IMR-90 (cell line): ENCODE data around the gene PIPOX. TPM values are rescaled to one million over a fixed set of nuclear protein-coding genes. Genes with fewer than 3 reads are reported as not detected.

Experiments
- ATAC-seq: fragments of 200-7000 bp; cut with Tn5 transposase; 2 replicates; pipeline ENCODE4 v1.9.1; 2020; ENCODE audit warnings: low read depth, mild to moderate bottlenecking, moderate library complexity
- BruUV-seq: library from RNA; stranded (reverse); fragments of 400-500 nt; replicated peaks from 2 replicates; lab custom pipeline; 2021; lab: Mats Ljungman, UMichigan
- CTCF ChIA-PET: fragments of 300-600 bp; formaldehyde crosslinking; extraction: SDS; loops from one replicate; lab custom pipeline; 2021; ENCODE audit warnings: antibody characterized with exemption; lab: Yijun Ruan, JAX
- POLR2A ChIA-PET: fragments of 300-600 bp; sonication (Branson Sonifier 250); formaldehyde crosslinking; loops from one replicate; lab custom pipeline; 2022; ENCODE audit warnings: antibody characterized with exemption; ENCODE audit not compliant: unreplicated experiment; lab: Charles Lee
- DNase-seq: peaks from one replicate; pipeline ENCODE4 v3.0.0; 2013
- H2AFZ ChIP-seq: replicated peaks from 2 replicates; pipeline ENCODE3; 2013; ENCODE audit warnings: low read length, mild to moderate bottlenecking; ENCODE audit not compliant: poor library complexity
- H2AK5ac ChIP-seq: 2 replicates; pipeline ENCODE4 v1.6.1; 2013; ENCODE audit warnings: low read depth, low read length, inconsistent platforms
- H2AK9ac ChIP-seq: replicated peaks from 2 replicates; pipeline ENCODE3; 2013; ENCODE audit warnings: mild to moderate bottlenecking, low read depth, low read length, moderate library complexity; ENCODE audit not compliant: poor library complexity
- H2BK120ac ChIP-seq: 2 replicates; pipeline ENCODE4 v1.6.1; 2013; ENCODE audit warnings: low read depth, low read length, inconsistent platforms
- H2BK15ac ChIP-seq: 3 replicates; pipeline ENCODE4 v1.6.1; 2013; ENCODE audit warnings: low read depth, low read length, inconsistent platforms
- H2BK20ac ChIP-seq: 2 replicates; pipeline ENCODE4 v1.6.1; 2013; ENCODE audit warnings: low read depth, mild to moderate bottlenecking, inconsistent platforms, low read length, moderate library complexity
- H2BK5ac ChIP-seq: 2 replicates; pipeline ENCODE4 v1.6.1; 2013; ENCODE audit warnings: mild to moderate bottlenecking, low read depth, low read length, inconsistent platforms; ENCODE audit not compliant: poor library complexity, severe bottlenecking
- H3K14ac ChIP-seq: replicated peaks from 2 replicates; pipeline ENCODE4 v1.6.1; 2013; ENCODE audit warnings: low read depth, low read length, inconsistent platforms
- H3K18ac ChIP-seq: 2 replicates; pipeline ENCODE4 v1.6.1; 2013; ENCODE audit warnings: low read depth, low read length, control low read depth
- H3K23ac ChIP-seq: 2 replicates; pipeline ENCODE4 v1.6.1; 2013; ENCODE audit warnings: low read depth, low read length, inconsistent platforms
- H3K27ac ChIP-seq: 2 replicates; pipeline ENCODE4 v1.5.1; 2013; ENCODE audit warnings: mild to moderate bottlenecking, control low read depth, low read length; ENCODE audit not compliant: insufficient read depth
- H3K27me3 ChIP-seq: 2 replicates; pipeline ENCODE4 v1.6.1; 2013; ENCODE audit warnings: low read length; ENCODE audit not compliant: control insufficient read depth, insufficient read depth
- H3K36me3 ChIP-seq: 2 replicates; pipeline ENCODE4 v1.6.1; 2013; ENCODE audit warnings: low read length, mixed read lengths; ENCODE audit not compliant: control insufficient read depth, insufficient read depth
- H3K4ac ChIP-seq: 2 replicates; pipeline ENCODE4 v1.6.1; 2013; ENCODE audit warnings: low read depth, low read length, inconsistent platforms
- H3K4me1 ChIP-seq: 2 replicates; pipeline ENCODE4 v1.6.1; 2013; ENCODE audit warnings: low read length, mixed read lengths; ENCODE audit not compliant: control insufficient read depth, insufficient read depth
- H3K4me2 ChIP-seq: 2 replicates; pipeline ENCODE4 v1.6.1; 2013; ENCODE audit warnings: low read depth, mild to moderate bottlenecking, control low read depth, low read length, moderate library complexity
- H3K4me3 ChIP-seq: 2 replicates; pipeline ENCODE4 v1.5.1; 2013; ENCODE audit warnings: low read depth, mild to moderate bottlenecking, control low read depth, low read length, moderate library complexity; ENCODE audit not compliant: insufficient read depth
- H3K56ac ChIP-seq: 2 replicates; pipeline ENCODE4 v1.6.1; 2013; ENCODE audit warnings: low read length, inconsistent platforms; ENCODE audit not compliant: insufficient read depth; ENCODE audit errors: extremely low read depth
- H3K79me1 ChIP-seq, 2 experiments: 2 replicates each; pipeline ENCODE4 v1.6.1; 2013; ENCODE audit warnings: low read length in 2 of 2, inconsistent platforms in 1 of 2, low read depth in 1 of 2
- H3K9ac ChIP-seq: 2 replicates; pipeline ENCODE4 v1.6.1; 2013; ENCODE audit warnings: low read depth, low read length, control low read depth
- H3K9me1 ChIP-seq: 2 replicates; pipeline ENCODE4 v1.6.1; 2013; ENCODE audit warnings: low read length, inconsistent platforms; ENCODE audit not compliant: insufficient read depth
- H3K9me3 ChIP-seq: 2 replicates; pipeline ENCODE4 v1.6.1; 2013; ENCODE audit warnings: low read length; ENCODE audit not compliant: control insufficient read depth, insufficient read depth
- H4K20me1 ChIP-seq: 2 replicates; pipeline ENCODE4 v1.6.1; 2013; ENCODE audit warnings: low read length, inconsistent platforms; ENCODE audit not compliant: insufficient read depth
- H4K5ac ChIP-seq: 2 replicates; pipeline ENCODE4 v1.6.1; 2013; ENCODE audit warnings: mild to moderate bottlenecking, low read depth, low read length, control low read depth
- H4K8ac ChIP-seq, 2 experiments: 2 replicates each; pipeline ENCODE4 v1.6.1; 2013; ENCODE audit warnings: low read depth in 2 of 2, low read length in 2 of 2, control low read depth in 1 of 2, inconsistent platforms in 1 of 2
- H4K91ac ChIP-seq: 2 replicates; pipeline ENCODE4 v1.6.1; 2013; ENCODE audit warnings: low read depth, low read length, inconsistent platforms; ENCODE audit not compliant: insufficient read depth
- CHD1 ChIP-seq: IDR thresholded peaks from 2 replicates; pipeline ENCODE4 v1.6.1; 2012; ENCODE audit warnings: low read depth, low read length, improper control_type of control experiment
- FOS ChIP-seq: fragments of 150-350 bp; IDR thresholded peaks from 2 replicates; pipeline ENCODE4 v1.6.1; 2016; ENCODE audit warnings: low read depth, low read length
- SMC3 ChIP-seq: fragments of 150-350 bp; IDR thresholded peaks from 2 replicates; pipeline ENCODE4 v1.6.1; 2016; ENCODE audit warnings: low read depth, mild to moderate bottlenecking, antibody characterized with exemption, low read length, moderate library complexity
- WGBS, 2 experiments: methylation state at CpG; one replicate each; pipeline versions ENCODE4 v1.1.5 to v1.1.7; 2013; ENCODE audit warnings: missing lambda C conversion rate in 2 of 2; ENCODE audit not compliant: insufficient read length in 1 of 2; ENCODE audit errors: extremely low coverage in 2 of 2; 5-methylcytosine and 5-hydroxymethylcytosine counted together
- dilution Hi-C: fragments of 300-500 bp; cut with HindIII; formaldehyde crosslinking; loops from one replicate; pipeline ENCODE4 v1.14.3; 2018; ENCODE audit warnings: low sequenced_read_pairs; ENCODE audit not compliant: unreplicated experiment
- in situ Hi-C: fragments of 300-500 bp; cut with MboI; formaldehyde crosslinking; loops from 3 replicates; pipeline ENCODE4 v1.14.3; 2019; ENCODE audit warnings: low sequenced_read_pairs, inconsistent platforms, mixed read lengths
- intact Hi-C: fragments of 100-400 bp; cut with micrococcal nuclease; formaldehyde crosslinking; loops from 2 replicates; pipeline ENCODE4 v1.10.0; 2022
- polyA plus RNA-seq, 3 experiments: library from polyadenylated mRNA; depleted of rRNA; stranded (reverse); fragments of >200 nt; gene quantifications; 2 replicates each; pipeline ENCODE4 v1.2.3, GENCODE V29; 2012; ENCODE audit warnings: low replicate concordance in 1 of 3
- total RNA-seq: library from RNA; depleted of rRNA; stranded (reverse); fragments of >200 nt; gene quantifications from 2 replicates; pipeline ENCODE4 v1.2.3, GENCODE V29; 2012
- TF ChIP-seq, protein P1 (sequence below): fragments of 150-350 bp; IDR thresholded peaks from 2 replicates; pipeline ENCODE4 v1.6.1; 2016; ENCODE audit warnings: low read depth, mild to moderate bottlenecking, low read length, moderate library complexity, borderline replicate concordance
- TF ChIP-seq, protein P2 (sequence below): conservative IDR thresholded peaks from 2 replicates; pipeline ENCODE4 v1.5.1; 2012; ENCODE audit warnings: mild to moderate bottlenecking, low read depth, low read length, improper control_type of control experiment

PIPOX gene
- total and polyA plus RNA-seq, 2 of the 4 experiments (the other 2 are of a cell fraction) = 0.43 to 1.3 TPM

DNA sequence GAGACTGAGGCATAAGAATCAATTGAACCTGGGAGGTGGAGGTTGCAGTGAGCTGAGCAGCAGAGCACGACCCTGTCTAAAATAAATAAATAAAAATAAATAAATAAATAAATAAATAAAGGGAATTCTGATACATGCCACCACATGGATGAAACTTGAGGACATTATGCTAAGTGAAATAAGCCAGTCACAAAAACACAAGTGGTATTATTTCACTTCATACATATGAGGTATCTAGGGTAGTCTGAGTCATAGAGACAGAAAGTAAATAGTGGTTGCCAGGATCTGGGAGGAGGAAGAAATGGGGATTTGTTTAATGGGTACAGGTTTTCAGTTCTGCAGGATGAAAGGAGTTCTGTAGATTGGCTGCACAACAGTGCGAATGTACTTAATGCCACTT lies 16.3 kb downstream of the PIPOX start:
- in situ Hi-C loops = no loop called here
- WGBS, 2 experiments = no CpG with 5 or more reads among the region's 2 CpGs
- ATAC-seq = peak; percentile 80

More for the DNA sequence above, 16.3 kb downstream of the PIPOX start:
- Histone ChIP-seq H2BK5ac (no peak overlapping the region), H3K4me1 (no peaks in the 10 kb centered on the region), H3K79me1 (no peaks in the 10 kb centered on the region), H4K8ac (no peak overlapping the region), H2BK15ac (no peak overlapping the region), H3K4ac (no peak overlapping the region), H3K9ac (no peak overlapping the region), H3K18ac (no peak overlapping the region), H4K91ac (no peak overlapping the region), H2AK5ac (no peak overlapping the region), H3K9me1 (no peaks in the 10 kb centered on the region), H2BK20ac (no peak overlapping the region), H3K4me2 (no peak overlapping the region), H3K56ac (no peak overlapping the region), H2AFZ (no peak overlapping the region), H2AK9ac (no peak overlapping the region), H3K14ac (no peak overlapping the region), H3K23ac (no peak overlapping the region), H3K27ac (no peak overlapping the region), H3K4me3 (no peak overlapping the region), H2BK120ac (no peak overlapping the region), H4K20me1 (no peaks in the 10 kb centered on the region), H3K9me3 (0 out of 2 replicates have a peak, but pooled peaks cover 2% of the 10 kb centered on the region), H4K5ac (no peak overlapping the region), H3K36me3 (no peaks in the 10 kb centered on the region), H3K27me3 (peaks cover 44% of the 10 kb centered on the region)
- peak; percentile 77 for DNase-seq
- intact Hi-C loops = no loop called here
- POLR2A ChIA-PET = no interaction called here
- CTCF ChIA-PET = no interaction called here
- dilution Hi-C loops = no loop called here
- BruUV-seq = no TSS peak
- TF ChIP-seq, protein P1, sequence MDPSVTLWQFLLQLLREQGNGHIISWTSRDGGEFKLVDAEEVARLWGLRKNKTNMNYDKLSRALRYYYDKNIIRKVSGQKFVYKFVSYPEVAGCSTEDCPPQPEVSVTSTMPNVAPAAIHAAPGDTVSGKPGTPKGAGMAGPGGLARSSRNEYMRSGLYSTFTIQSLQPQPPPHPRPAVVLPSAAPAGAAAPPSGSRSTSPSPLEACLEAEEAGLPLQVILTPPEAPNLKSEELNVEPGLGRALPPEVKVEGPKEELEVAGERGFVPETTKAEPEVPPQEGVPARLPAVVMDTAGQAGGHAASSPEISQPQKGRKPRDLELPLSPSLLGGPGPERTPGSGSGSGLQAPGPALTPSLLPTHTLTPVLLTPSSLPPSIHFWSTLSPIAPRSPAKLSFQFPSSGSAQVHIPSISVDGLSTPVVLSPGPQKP = no peak
- no peak for TF ChIP-seq SMC3
- TF ChIP-seq, protein P2, sequence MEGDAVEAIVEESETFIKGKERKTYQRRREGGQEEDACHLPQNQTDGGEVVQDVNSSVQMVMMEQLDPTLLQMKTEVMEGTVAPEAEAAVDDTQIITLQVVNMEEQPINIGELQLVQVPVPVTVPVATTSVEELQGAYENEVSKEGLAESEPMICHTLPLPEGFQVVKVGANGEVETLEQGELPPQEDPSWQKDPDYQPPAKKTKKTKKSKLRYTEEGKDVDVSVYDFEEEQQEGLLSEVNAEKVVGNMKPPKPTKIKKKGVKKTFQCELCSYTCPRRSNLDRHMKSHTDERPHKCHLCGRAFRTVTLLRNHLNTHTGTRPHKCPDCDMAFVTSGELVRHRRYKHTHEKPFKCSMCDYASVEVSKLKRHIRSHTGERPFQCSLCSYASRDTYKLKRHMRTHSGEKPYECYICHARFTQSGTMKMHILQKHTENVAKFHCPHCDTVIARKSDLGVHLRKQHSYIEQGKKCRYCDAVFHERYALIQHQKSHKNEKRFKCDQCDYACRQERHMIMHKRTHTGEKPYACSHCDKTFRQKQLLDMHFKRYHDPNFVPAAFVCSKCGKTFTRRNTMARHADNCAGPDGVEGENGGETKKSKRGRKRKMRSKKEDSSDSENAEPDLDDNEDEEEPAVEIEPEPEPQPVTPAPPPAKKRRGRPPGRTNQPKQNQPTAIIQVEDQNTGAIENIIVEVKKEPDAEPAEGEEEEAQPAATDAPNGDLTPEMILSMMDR = no peak
- peak; percentile 54 for TF ChIP-seq FOS
- TF ChIP-seq CHD1 = no peak
